WTC11 (cell line): Measurements from ENCODE around the gene ZNF512B. TPM values are rescaled to one million over a fixed set of nuclear protein-coding genes. Genes with fewer than 3 reads are reported as not detected.

Source experiments
- ATAC-seq: fragments of 200-7000 bp; cut with Tn5 transposase; 2 replicates; pipeline ENCODE4 v1.10.0; 2021; ENCODE audit warnings: mild to moderate bottlenecking, moderate library complexity
- CTCF ChIA-PET: fragments of 300-600 bp; sonication (Branson Sonifier 250); formaldehyde crosslinking; loops from one replicate; lab custom pipeline; 2021; ENCODE audit warnings: antibody characterized with exemption; lab: Charles Lee
- POLR2A ChIA-PET: fragments of 350-600 bp; sonication (Branson Sonifier 250); formaldehyde crosslinking; loops from one replicate; lab custom pipeline; 2021; ENCODE audit warnings: antibody characterized with exemption; lab: Charles Lee
- DNase-seq: peaks from one replicate; pipeline ENCODE4 v3.0.0; 2021; ENCODE audit warnings: low spot score
- H3K27ac Mint-ChIP-seq: 2 replicates; pipeline ENCODE4 v1.8.0; 2021; ENCODE audit warnings: mixed read lengths
- H3K27me3 Mint-ChIP-seq: 2 replicates; pipeline ENCODE4 v1.8.0; 2021; ENCODE audit warnings: low read depth, mild to moderate bottlenecking, moderate library complexity, mixed read lengths
- H3K36me3 Mint-ChIP-seq: 2 replicates; pipeline ENCODE4 v1.8.0; 2021; ENCODE audit warnings: mixed read lengths
- H3K4me1 Mint-ChIP-seq: 2 replicates; pipeline ENCODE4 v1.8.0; 2022; ENCODE audit warnings: mixed read lengths
- H3K4me3 Mint-ChIP-seq: 2 replicates; pipeline ENCODE4 v1.8.0; 2021; ENCODE audit warnings: mild to moderate bottlenecking, moderate library complexity, mixed read lengths
- H3K9me3 Mint-ChIP-seq: 2 replicates; pipeline ENCODE4 v1.8.0; 2021; ENCODE audit warnings: mixed read lengths
- AFF4 ChIP-seq: sonication (generic); formaldehyde crosslinking; IDR thresholded peaks from 2 replicates; pipeline ENCODE4 v1.8.1; 2023; ENCODE audit warnings: mild to moderate bottlenecking, missing genetic modification reagents, borderline replicate concordance
- ATF6 ChIP-seq: sonication (generic); formaldehyde crosslinking; IDR thresholded peaks from 2 replicates; pipeline ENCODE4 v1.8.1; 2023; ENCODE audit warnings: mild to moderate bottlenecking, missing genetic modification reagents
- FOXP1 ChIP-seq: sonication (generic); formaldehyde crosslinking; IDR thresholded peaks from 2 replicates; pipeline ENCODE4 v1.8.0; 2022; ENCODE audit warnings: missing genetic modification reagents, mild to moderate bottlenecking, moderate library complexity, borderline replicate concordance
- JUN ChIP-seq: sonication (generic); formaldehyde crosslinking; IDR thresholded peaks from 2 replicates; pipeline ENCODE4 v1.8.0; 2023; ENCODE audit warnings: mild to moderate bottlenecking, missing genetic modification reagents
- NFATC4 ChIP-seq: fragments of 250-450 bp; sonication (Bioruptor Pico); IDR thresholded peaks from 2 replicates; pipeline ENCODE4 v1.9.0; 2021; ENCODE audit warnings: mild to moderate bottlenecking
- RELA ChIP-seq: sonication (generic); formaldehyde crosslinking; IDR thresholded peaks from 2 replicates; pipeline ENCODE4 v1.8.1; 2022; ENCODE audit warnings: missing genetic modification reagents, mild to moderate bottlenecking, borderline replicate concordance
- SMAD4 ChIP-seq: sonication (generic); formaldehyde crosslinking; IDR thresholded peaks from 2 replicates; pipeline ENCODE4 v1.8.0; 2022; ENCODE audit warnings: mild to moderate bottlenecking, missing genetic modification reagents
- TEAD1 ChIP-seq: sonication (generic); formaldehyde crosslinking; IDR thresholded peaks from 2 replicates; pipeline ENCODE4 v1.8.0; 2022; ENCODE audit warnings: mild to moderate bottlenecking, missing genetic modification reagents
- ZNF317 ChIP-seq: sonication (generic); formaldehyde crosslinking; IDR thresholded peaks from 2 replicates; pipeline ENCODE4 v1.8.1; 2023; ENCODE audit warnings: low read depth, mild to moderate bottlenecking, moderate library complexity, missing genetic modification reagents, borderline replicate concordance
- ZNF423 ChIP-seq: fragments of 250-450 bp; sonication (Bioruptor Pico); IDR thresholded peaks from 2 replicates; pipeline ENCODE4 v2.1.2; 2022; ENCODE audit warnings: mild to moderate bottlenecking, moderate library complexity
- total RNA-seq: library from RNA; stranded (reverse); gene quantifications from 3 replicates; pipeline ENCODE4 v1.2.3, GENCODE V29; 2021
- TF ChIP-seq, protein P1 (sequence below): fragments of 250-450 bp; sonication (Bioruptor Pico); IDR thresholded peaks from 2 replicates; pipeline ENCODE4 v1.9.0; 2021; ENCODE audit warnings: mild to moderate bottlenecking
- TF ChIP-seq, protein P2 (sequence below): sonication (generic); formaldehyde crosslinking; IDR thresholded peaks from 2 replicates; pipeline ENCODE4 v1.8.0; 2022; ENCODE audit warnings: mild to moderate bottlenecking, missing genetic modification reagents
- TF ChIP-seq, protein P3 (sequence below): sonication (generic); formaldehyde crosslinking; IDR thresholded peaks from 2 replicates; pipeline ENCODE4 v1.8.1; 2023; ENCODE audit warnings: mild to moderate bottlenecking, missing genetic modification reagents, moderate library complexity
- TF ChIP-seq, protein P4 (sequence below): sonication (generic); formaldehyde crosslinking; IDR thresholded peaks from 2 replicates; pipeline ENCODE4 v1.8.1; 2023; ENCODE audit warnings: mild to moderate bottlenecking, missing genetic modification reagents, moderate library complexity
- TF ChIP-seq, protein P5 (sequence below): sonication (generic); formaldehyde crosslinking; IDR thresholded peaks from 2 replicates; pipeline ENCODE4 v1.8.1; 2023; ENCODE audit warnings: mild to moderate bottlenecking, missing genetic modification reagents
- TF ChIP-seq, protein P6 (sequence below): sonication (generic); formaldehyde crosslinking; IDR thresholded peaks from 2 replicates; pipeline ENCODE4 v1.8.0; 2023; ENCODE audit warnings: missing genetic modification reagents

ZNF512B gene
- total RNA-seq, 1 experiment from 2014 or later = 23.3 TPM

- Mint-ChIP-seq H3K4me1 (no peaks in the 10 kb centered on the region), H3K4me3 (no peak overlapping the region), H3K36me3 (peaks cover 61% of the 10 kb centered on the region), H3K27ac (no peak overlapping the region), H3K9me3 (no peaks in the 10 kb centered on the region), H3K27me3 (no peaks in the 10 kb centered on the region)
- TF ChIP-seq, protein P1, sequence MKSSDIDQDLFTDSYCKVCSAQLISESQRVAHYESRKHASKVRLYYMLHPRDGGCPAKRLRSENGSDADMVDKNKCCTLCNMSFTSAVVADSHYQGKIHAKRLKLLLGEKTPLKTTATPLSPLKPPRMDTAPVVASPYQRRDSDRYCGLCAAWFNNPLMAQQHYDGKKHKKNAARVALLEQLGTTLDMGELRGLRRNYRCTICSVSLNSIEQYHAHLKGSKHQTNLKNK = no peak
- no peak for TF ChIP-seq RELA (CRISPR knock-in tag)
- TF ChIP-seq SMAD4 (CRISPR knock-in tag) = no peak
- no peak for TF ChIP-seq TEAD1
- TF ChIP-seq, protein P2, sequence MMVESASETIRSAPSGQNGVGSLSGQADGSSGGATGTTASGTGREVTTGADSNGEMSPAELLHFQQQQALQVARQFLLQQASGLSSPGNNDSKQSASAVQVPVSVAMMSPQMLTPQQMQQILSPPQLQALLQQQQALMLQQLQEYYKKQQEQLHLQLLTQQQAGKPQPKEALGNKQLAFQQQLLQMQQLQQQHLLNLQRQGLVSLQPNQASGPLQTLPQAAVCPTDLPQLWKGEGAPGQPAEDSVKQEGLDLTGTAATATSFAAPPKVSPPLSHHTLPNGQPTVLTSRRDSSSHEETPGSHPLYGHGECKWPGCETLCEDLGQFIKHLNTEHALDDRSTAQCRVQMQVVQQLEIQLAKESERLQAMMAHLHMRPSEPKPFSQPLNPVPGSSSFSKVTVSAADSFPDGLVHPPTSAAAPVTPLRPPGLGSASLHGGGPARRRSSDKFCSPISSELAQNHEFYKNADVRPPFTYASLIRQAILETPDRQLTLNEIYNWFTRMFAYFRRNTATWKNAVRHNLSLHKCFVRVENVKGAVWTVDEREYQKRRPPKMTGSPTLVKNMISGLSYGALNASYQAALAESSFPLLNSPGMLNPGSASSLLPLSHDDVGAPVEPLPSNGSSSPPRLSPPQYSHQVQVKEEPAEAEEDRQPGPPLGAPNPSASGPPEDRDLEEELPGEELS (CRISPR knock-in tag) = no peak
- TF ChIP-seq, protein P3, sequence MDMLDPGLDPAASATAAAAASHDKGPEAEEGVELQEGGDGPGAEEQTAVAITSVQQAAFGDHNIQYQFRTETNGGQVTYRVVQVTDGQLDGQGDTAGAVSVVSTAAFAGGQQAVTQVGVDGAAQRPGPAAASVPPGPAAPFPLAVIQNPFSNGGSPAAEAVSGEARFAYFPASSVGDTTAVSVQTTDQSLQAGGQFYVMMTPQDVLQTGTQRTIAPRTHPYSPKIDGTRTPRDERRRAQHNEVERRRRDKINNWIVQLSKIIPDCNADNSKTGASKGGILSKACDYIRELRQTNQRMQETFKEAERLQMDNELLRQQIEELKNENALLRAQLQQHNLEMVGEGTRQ = no peak
- no peak for TF ChIP-seq ZNF423
- no peak for TF ChIP-seq ZNF317
- no peak for TF ChIP-seq NFATC4 (CRISPR knock-in tag)
- no peak for TF ChIP-seq ATF6 (CRISPR knock-in tag)
- TF ChIP-seq, protein P4, sequence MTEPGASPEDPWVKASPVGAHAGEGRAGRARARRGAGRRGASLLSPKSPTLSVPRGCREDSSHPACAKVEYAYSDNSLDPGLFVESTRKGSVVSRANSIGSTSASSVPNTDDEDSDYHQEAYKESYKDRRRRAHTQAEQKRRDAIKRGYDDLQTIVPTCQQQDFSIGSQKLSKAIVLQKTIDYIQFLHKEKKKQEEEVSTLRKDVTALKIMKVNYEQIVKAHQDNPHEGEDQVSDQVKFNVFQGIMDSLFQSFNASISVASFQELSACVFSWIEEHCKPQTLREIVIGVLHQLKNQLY (CRISPR knock-in tag) = no peak
- TF ChIP-seq FOXP1 = no peak
- no peak for TF ChIP-seq JUN (CRISPR knock-in tag)
- TF ChIP-seq, protein P5, sequence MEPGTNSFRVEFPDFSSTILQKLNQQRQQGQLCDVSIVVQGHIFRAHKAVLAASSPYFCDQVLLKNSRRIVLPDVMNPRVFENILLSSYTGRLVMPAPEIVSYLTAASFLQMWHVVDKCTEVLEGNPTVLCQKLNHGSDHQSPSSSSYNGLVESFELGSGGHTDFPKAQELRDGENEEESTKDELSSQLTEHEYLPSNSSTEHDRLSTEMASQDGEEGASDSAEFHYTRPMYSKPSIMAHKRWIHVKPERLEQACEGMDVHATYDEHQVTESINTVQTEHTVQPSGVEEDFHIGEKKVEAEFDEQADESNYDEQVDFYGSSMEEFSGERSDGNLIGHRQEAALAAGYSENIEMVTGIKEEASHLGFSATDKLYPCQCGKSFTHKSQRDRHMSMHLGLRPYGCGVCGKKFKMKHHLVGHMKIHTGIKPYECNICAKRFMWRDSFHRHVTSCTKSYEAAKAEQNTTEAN = no peak
- no peak for TF ChIP-seq AFF4
- TF ChIP-seq, protein P6, sequence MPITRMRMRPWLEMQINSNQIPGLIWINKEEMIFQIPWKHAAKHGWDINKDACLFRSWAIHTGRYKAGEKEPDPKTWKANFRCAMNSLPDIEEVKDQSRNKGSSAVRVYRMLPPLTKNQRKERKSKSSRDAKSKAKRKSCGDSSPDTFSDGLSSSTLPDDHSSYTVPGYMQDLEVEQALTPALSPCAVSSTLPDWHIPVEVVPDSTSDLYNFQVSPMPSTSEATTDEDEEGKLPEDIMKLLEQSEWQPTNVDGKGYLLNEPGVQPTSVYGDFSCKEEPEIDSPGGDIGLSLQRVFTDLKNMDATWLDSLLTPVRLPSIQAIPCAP (CRISPR knock-in tag) = no peak
- CTCF ChIA-PET = interaction anchor here (1.4 kb wide), 1 partner anchor 21 kb away, joined by 3 read pairs; no protein-coding TSS in a partner anchor
- POLR2A ChIA-PET = no interaction called here
- DNase-seq (no peak), ATAC-seq (no peak)
Measured at GRCh38 chr20:64001607-64002011, 31.9 kb upstream of the ZNF512B start.
